ENCODE data around the gene MYH11.

MYH11 gene

DNA sequence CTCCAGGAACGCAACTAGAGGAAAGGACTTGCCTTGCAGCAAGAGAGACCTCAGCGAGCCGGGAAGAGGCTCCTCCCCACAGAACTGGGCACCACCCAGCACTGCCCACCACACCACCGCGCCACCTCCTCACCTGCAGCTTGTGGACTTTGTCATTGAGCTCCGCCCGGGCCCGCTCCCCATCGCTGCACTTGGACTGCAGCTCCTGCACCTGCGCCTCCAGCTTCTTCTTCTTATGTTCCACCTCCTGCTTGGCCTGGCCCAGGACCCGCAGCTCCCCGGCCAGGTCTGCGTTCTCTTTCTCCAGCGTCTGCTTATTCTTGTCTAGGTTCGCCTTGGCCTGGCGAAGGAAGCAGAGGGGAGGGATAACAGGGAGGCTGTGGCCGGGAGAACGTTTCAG is 130.1 kb downstream of the MYH11 start:
- Histone ChIP-seq H3K9ac (ENCODE audit: low read length) (no peak overlapping the region), H4K20me1 (ENCODE audit: insufficient read depth, low read length) (no peaks in the 10 kb centered on the region), H3K4me3 (ENCODE audit: low read depth, low read length, poor library complexity, severe bottlenecking) (no peak overlapping the region), H3F3A (ENCODE audit: insufficient read depth, low read length) (no peaks in the 10 kb centered on the region), H3K27me3 (ENCODE audit: insufficient read depth, low read length) (no peaks in the 10 kb centered on the region), H3K27ac (ENCODE audit: low read depth, low read length, poor library complexity, severe bottlenecking) (no peak overlapping the region), H2AFZ (ENCODE audit: low read length) (no peak overlapping the region), H3K4me1 (ENCODE audit: insufficient read depth, low read length, severe bottlenecking) (no peaks in the 10 kb centered on the region), H3K36me3 (ENCODE audit: insufficient read depth, low read length) (peaks cover 22% of the 10 kb centered on the region), H3K9me2 (ENCODE audit: low read depth, low read length) (no peaks in the 10 kb centered on the region), H3K4me2 (ENCODE audit: low read length) (no peak overlapping the region), H3K79me2 (ENCODE audit: insufficient read depth, low read length) (no peaks in the 10 kb centered on the region), H3K9me3 (ENCODE audit: low read length) (no peaks in the 10 kb centered on the region)
- TF ChIP-seq CTCF (IDR thresholded peaks at IDR 0.05; ENCODE audit: low read length) (no peak), EZH2 (IDR thresholded peaks at IDR 0.05; ENCODE audit: borderline replicate concordance, low read length) (no peak)

GRCh38 chr16:15725641-15726240 is 131.1 kb downstream of the MYH11 start:
- Histone ChIP-seq H3K9me3 (ENCODE audit: low read length) (no peaks in the 10 kb centered on the region), H4K20me1 (ENCODE audit: insufficient read depth, low read length) (no peaks in the 10 kb centered on the region)

DNA sequence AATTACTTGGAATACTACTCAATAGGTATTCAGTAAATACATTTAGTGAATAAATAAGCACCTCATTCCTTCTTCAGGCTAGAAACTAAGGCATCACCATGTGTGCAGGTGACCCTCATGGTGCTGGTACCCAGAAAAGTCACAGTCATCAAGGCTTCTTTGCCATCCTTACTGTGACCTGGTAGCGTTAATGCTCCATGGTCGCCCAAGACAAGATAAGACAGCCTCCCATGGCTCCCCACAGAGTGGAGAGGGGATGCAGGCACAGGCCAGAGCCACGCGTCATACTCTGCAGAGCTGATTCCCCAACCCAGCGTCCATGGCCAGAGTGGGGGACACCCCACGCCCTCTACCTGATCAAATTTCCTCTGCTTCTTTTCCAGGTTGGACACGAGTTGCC is 133.0 kb downstream of the MYH11 start:
- TF ChIP-seq CTCF (IDR thresholded peaks at IDR 0.05; ENCODE audit: low read length) (no peak), EZH2 (IDR thresholded peaks at IDR 0.05; ENCODE audit: borderline replicate concordance, low read length) (no peak)
- Histone ChIP-seq H3K9me2 (ENCODE audit: low read depth, low read length) (no peaks in the 10 kb centered on the region), H3K27ac (ENCODE audit: low read depth, low read length, poor library complexity, severe bottlenecking) (no peak overlapping the region), H3K36me3 (ENCODE audit: insufficient read depth, low read length) (peaks cover 22% of the 10 kb centered on the region), H3K9ac (ENCODE audit: low read length) (no peak overlapping the region), H3K4me1 (ENCODE audit: insufficient read depth, low read length, severe bottlenecking) (no peaks in the 10 kb centered on the region), H4K20me1 (ENCODE audit: insufficient read depth, low read length) (no peaks in the 10 kb centered on the region), H3F3A (ENCODE audit: insufficient read depth, low read length) (no peaks in the 10 kb centered on the region), H2AFZ (ENCODE audit: low read length) (no peak overlapping the region), H3K4me3 (ENCODE audit: low read depth, low read length, poor library complexity, severe bottlenecking) (no peak overlapping the region), H3K4me2 (ENCODE audit: low read length) (no peak overlapping the region), H3K79me2 (ENCODE audit: insufficient read depth, low read length) (no peaks in the 10 kb centered on the region), H3K27me3 (ENCODE audit: insufficient read depth, low read length) (no peaks in the 10 kb centered on the region), H3K9me3 (ENCODE audit: low read length) (no peaks in the 10 kb centered on the region)

More at GRCh38 chr16:15725641-15726240, 131.1 kb downstream of the MYH11 start:
- H3F3A ChIP-seq (ENCODE audit: insufficient read depth, low read length), result no peaks in the 10 kb centered on the region
- no peak overlapping the region for H3K4me3 ChIP-seq (ENCODE audit: low read depth, low read length, poor library complexity, severe bottlenecking)
- H3K27ac ChIP-seq (ENCODE audit: low read depth, low read length, poor library complexity, severe bottlenecking), result no peak overlapping the region
- TF ChIP-seq EZH2 (IDR thresholded peaks at IDR 0.05; ENCODE audit: borderline replicate concordance, low read length) (no peak), CTCF (IDR thresholded peaks at IDR 0.05; ENCODE audit: low read length) (no peak)
- no peaks in the 10 kb centered on the region for H3K79me2 ChIP-seq (ENCODE audit: insufficient read depth, low read length)
- H3K36me3 ChIP-seq (ENCODE audit: insufficient read depth, low read length), result peaks cover 22% of the 10 kb centered on the region
- no peak overlapping the region for H2AFZ ChIP-seq (ENCODE audit: low read length)
- no peaks in the 10 kb centered on the region for H3K27me3 ChIP-seq (ENCODE audit: insufficient read depth, low read length)
- no peaks in the 10 kb centered on the region for H3K9me2 ChIP-seq (ENCODE audit: low read depth, low read length)
- H3K4me1 ChIP-seq (ENCODE audit: insufficient read depth, low read length, severe bottlenecking), result no peaks in the 10 kb centered on the region
- H3K9ac ChIP-seq (ENCODE audit: low read length), result no peak overlapping the region
- no peak overlapping the region for H3K4me2 ChIP-seq (ENCODE audit: low read length)

All from OCI-LY1 (cell line).